Fibroblast of skin of left quadriceps (primary cell): ENCODE results near the gene DYNC2LI1.

Experiments used
- DNase-seq, 2 experiments: peaks; one replicate each; pipeline ENCODE4 v3.0.0-alpha.2; 2013; ENCODE audit warnings: low read depth in 2 of 2

DYNC2LI1 gene

DNA sequence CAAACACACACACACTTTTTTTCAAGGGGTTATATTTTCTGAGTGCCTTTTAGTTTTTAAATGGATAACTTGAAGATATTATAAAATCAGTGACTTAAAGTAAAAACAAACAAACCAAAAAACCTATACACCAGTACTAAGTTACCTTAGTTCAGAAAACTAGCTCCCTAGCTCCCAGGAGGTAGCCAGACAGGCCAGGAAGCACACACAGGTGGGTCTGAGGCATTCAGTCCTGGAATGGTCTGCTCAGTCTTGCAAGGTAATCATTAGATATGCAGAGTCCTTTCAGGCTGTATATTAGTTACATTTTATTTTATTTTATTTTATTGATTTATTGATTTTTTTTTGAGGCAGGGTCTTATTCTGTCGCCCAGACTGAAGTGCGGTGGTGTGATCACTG, 10.7 kb upstream of the DYNC2LI1 start:
- no peak for DNase-seq

DNA sequence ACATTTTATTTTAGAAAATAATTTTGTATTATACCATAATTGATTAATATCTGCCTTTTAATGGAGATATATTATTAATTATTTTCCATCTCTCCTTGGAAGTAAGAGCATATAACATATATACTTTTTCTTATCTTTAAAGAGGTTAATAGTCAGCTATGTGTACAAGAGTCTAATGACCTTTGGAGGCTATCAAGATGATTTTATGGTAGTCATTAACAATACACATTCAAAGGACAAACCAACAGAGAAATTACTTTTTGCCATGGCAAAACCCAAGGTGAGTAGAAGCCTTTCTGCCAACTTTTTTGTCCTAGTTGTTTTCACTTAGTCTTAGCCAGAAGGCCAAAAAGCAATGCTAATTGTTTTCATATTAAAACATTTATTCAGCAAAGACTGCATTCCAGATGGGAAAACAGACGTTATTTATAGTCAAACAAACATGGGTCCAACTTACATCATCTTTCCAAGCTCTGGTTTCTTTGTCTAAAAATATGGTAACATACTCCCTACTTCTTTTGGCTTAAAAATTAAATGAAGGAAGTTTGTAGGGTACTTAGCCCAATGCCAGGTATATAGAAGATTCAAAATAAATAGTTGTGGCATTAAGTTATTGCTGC, 9.6 kb upstream of the DYNC2LI1 start:
- DNase-seq: peak; percentile 10 to 16

DNA sequence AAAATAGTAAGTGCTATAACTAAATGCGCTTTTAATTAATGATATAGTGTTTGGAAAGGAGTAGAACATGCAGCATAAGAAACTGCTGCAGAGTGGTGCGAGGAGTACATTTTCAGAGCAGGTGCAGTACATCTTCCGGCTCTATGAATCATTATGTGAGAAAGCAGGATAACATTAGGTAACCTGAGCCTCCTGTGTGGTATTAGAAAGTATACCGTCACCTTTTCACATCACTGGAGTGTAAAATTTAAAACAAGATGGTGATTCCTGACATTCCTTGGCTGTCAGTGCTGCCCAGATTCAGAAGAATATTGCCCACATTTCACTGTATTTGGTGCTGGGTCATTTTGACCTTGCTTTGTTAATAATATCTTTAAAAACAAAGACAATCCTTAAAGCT, 7.8 kb upstream of the DYNC2LI1 start:
- no peak for DNase-seq

DNA sequence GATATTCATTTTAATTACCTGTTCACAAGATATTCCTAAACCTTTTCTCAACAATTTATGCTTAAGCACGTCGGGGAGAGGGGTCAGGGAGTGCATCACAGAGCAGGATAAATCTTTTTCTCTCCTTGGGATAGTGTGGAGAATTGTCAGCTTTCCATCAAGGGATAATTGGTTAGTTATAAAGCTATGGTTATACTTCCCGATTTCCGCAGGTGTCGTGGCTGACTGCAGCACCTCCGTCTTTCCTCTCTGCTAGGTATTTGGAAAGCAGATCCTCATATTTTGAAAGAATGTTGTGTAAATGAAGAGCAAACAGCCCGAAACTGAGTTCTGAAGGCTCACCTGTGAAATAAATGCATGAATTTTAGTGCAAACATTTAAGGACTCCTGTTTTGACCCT, 778 bp downstream of the DYNC2LI1 start:
- no peak for DNase-seq

DNA sequence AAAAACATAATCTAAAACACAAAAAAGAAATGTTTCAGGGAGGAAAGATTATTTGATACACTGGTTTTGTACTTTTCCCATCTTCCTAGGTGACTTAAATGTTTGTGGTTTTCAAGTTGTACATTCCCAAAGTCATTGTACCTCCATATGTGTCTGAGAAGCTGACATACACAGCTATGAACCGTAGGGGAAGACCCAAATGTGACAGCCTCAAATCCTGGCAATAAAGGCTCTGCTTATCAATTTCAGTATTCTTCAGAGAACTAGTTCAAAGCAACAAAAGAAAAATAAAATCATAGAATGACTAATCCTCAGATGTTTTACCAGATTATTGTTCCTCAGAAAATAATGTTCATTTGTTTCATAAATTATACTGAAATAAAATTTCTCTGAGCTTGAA, 2.5 kb downstream of the DYNC2LI1 start:
- DNase-seq: no peak

DNA sequence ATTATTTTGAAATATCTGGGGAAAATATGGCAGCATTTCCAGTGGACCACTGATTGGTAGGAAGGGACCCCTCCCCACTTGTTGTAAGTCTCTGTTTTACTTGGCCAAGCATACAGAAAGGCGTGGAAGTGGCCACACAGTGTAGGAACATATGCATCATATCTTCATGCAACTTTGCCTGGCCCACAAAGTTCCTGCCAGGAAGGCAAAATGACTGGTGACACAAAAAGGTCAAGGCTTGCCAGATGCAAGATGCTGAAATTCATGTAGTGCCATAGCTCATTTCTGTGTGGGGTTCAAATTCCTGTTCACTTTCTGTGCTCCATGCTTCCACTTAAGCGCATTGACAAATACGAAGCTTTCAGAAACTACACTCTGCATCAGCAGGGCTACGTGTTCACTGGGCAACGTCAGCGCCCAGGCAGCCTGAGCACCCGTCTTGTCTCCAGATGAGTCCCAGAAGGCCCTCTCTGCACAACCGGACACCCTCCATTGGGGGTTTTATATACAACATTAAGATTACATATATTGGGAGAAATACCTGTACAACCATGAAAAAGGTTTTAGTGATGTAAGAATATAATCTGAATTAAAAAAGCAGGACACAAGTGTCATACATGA, 3.6 kb downstream of the DYNC2LI1 start:
- DNase-seq: no peak

DNA sequence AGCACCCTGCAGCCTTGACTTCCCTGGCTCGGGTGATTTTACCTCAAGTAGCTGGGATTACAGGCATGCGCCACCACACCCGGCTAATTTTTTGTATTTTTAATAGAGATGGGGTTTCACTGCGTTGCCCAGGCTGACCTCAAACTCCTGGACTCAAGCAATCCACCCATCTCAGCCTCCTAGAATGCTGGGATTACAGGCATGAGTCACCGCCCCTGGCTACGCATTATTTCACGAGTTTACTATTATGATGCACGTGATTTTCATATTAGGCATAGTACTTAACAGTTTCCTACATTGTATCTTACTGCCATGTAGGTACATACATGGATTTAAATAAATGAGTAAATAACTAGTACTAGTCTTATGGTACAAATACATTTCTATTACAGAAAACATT, 4.4 kb downstream of the DYNC2LI1 start:
- no peak for DNase-seq

DNA sequence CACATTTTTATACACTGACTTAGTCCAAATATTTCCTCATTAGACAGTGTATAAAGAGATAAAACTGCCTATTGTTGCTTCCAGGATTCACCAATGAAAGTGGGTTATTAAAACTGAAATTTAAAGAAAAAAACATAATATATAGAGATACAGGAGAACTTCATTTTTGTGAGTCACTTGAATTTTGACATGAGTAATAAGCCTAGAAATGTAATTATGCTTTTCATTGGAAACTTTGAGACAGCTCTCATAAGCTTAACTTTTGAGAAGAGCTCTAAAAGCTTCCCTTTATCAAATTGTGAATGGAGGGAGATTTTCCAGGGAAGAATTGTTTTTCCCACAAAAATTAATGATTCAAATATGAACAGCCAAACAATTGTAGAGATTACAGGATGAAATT, 14.1 kb downstream of the DYNC2LI1 start:
- no peak for DNase-seq

DNA sequence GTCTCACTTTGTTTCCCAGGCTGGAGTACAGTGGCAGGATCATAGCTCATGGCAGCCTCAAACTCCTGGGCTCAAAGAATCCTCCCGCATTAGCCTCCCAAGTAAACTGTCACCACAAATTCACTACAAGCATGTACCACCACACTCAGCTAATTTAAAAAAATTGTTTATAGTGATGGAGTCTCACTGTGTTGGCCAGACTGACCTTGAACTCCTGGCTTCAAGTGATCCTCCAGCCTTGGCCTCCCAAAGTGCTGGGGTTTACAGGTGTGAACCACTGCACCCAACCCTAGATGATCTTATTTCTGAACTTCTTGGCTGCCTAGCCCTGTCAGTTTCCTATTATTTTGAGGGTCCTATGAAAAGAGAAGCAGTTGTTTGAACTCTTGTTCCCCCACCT, 14.8 kb downstream of the DYNC2LI1 start:
- no peak for DNase-seq

DNA sequence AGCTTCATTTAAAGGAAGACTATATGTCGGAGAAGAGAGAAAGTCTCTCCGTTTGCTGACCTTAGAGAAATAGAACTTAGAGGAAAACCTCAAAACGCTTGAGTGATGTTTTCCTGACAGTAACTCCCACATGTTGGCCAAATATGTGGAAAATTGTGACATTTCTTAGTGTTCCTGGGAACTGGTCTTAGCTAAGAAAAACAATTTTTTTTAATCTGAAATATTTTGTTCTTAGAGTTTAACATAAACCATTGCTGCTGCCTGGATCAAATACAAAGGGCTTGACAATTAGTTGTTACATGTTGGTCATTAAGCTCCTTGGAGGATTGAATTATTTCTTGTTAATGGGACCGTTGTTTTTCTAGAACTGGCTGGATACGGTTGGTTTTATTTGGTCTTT, 16.3 kb downstream of the DYNC2LI1 start:
- no peak for DNase-seq

DNA sequence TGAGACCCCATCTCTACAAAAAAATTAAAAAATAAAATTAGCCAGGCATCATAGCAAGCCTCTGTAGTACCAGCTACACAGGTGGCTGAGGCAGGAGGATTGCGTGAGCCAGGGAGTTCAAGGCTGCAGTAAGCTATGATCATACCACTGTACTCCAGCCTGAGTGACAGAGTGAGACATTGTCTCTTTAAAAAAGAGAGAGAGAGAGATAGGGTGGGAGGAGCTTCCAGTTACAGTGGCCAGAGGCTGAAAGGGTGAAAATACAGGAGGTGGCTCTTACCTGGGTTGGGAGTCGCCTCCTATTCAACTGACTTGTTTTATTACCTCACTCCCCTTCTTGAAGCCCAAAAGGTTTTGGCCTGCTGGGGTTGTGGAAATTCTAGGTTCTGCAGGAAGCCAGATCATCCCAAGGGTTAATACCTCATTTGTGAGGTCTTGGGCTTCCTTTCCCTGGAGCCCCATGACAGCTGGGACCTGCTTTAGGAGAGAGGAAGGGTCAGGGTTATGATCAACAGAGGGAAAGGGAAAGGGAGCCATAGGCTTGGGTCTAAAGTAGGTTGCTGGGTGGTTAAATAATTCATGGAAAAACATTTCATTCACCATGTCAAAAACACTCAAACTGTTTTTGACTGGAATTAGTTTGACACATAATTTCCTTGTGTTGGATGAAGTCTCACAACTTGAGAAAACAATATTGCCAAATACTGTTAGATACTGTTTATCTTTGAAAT, 17.4 kb downstream of the DYNC2LI1 start:
- no peak for DNase-seq

DNA sequence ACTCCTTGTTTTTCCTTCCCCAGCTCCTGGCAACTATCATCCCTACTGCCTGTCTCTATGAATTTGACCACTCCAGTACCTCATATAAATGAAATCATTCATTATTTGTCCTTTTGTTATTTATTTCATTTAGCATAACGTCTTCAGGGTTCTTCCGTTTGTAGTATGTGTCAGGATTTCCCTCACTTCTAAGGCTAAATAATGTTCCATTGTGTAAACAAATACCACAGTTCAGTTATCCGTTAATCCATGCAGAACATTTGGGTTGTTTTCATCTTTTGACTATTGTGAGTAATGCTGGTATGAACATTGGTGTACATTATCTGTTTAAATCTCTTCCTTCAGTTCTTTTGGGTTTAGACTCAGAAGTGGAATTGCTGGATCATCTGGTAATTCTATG, 18.8 kb downstream of the DYNC2LI1 start:
- DNase-seq: no peak

DNA sequence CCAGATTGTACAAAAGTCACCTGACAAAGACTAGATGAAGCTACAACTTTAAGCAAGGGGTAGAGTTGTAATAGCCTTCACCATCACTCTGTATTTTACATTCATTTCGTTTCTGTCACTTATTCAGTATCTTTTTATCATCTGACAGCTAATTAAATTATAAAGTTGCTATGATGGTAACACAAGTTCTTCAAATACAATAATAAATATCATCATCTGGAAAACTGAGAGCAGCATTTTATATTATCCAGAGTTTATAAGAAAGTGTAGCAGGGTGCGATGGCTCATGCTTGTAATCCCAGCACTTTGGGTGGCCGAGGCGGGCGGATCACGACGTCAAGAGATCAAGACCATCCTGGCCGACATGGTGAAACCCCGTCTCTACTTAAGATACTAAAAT, 21.1 kb downstream of the DYNC2LI1 start:
- no peak for DNase-seq

DNA sequence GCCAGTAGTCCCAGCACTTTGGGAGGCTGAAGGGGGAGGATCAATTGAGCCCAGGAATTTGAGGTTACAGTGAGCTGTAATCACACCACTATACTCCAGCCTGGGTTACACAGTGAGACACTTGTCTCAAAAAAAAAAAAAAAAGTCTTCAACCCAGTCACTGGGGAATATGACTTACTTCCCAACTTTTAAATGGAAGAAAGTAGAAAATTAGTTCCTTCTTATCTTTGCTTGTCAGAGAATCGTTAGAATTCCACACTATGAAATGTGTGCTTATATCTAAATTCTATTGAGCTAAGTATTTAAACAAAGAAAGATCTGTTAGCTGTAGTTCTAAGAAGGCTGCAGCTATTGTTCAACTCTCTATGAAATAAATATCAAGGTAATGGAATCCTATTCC, 22.4 kb downstream of the DYNC2LI1 start:
- DNase-seq: no peak

DNA sequence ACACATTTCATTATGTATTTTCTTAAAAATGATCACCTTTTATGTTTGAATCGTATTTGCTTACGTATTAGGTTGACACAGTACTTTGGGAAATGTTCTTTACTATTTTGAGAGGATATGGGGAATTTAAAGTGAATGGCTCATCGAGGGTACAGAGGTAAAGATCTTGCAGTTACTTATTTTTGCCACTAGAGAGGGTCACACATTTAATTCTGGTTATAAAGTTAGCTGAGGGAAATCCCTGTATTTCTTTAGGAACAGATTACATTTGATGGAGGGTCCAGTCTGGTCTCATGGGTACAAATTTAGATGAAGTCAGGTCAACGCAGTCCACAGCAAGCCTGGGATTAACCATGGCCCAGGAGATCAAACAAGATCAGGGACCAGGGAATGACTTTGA, 24.5 kb downstream of the DYNC2LI1 start:
- no peak for DNase-seq

DNA sequence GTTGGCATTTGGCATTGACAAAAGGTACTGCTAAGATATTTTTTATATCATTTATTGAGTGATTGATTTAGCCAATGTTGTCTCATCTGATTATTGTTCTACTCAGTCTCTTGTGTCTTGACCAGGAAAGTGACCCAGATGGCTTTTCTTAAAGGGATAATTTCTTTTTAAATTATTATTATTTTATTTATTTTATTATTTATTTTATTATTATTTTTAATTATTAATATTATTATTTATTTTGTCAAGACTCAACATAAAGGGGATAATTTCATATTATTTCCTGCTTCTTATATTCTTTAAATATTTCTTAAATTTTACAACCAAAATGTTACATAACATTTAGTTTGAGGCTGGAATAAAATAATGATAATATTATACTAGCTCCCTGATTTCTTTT, 27.1 kb downstream of the DYNC2LI1 start:
- DNase-seq: no peak

DNA sequence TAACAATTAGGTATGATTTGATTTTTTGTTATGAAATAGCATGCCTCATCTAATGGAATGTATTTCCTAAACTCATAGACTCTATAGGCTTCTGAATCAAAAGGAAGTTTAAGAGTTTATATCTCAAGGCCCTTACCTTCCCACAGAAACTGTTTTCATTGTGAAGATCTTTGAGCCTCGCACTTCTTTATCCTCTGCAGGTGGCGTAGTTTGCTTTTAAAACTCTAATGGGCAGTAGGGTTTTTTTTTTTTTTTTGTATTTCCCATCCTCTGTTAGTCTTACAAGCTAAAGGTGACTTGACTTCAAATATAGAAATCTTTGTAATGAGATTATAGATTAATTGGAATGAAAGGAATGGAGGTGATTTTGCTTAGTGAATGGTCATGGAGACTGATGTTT, 28.3 kb downstream of the DYNC2LI1 start:
- no peak for DNase-seq

DNA sequence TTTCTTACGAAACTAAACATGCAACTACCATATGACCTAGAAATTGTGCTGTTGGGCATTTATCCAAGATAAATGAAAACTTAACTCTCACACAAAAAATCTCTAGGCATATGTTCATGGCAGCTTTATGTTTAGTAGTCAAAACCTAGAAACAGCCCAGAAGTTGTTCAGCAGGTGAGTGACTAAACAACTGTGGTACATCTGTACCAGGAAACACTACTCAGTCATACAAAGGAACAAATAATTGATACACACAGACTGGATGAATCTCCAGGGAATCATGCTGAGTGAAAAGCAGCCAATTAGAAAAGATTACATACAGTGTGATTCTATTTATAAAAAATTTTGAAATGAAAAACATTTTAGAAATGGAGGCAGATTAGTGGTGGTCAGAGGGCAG, 29.3 kb downstream of the DYNC2LI1 start:
- DNase-seq: no peak

DNA sequence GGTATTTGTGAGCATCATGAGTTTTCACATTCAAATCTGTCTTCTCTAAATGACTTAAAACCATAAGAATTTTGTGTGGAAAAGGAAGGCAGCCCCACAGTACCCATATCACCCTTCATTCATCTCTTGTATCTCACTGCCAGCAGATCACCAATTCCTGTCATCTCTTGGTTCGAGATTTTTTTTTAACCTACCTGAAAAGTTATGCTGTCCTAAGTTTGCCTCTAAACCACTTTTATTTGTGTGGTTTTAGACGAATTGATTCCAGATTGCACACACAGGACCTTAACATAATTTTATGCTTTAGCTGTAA, 32.8 kb downstream of the DYNC2LI1 start:
- no peak for DNase-seq

DNA sequence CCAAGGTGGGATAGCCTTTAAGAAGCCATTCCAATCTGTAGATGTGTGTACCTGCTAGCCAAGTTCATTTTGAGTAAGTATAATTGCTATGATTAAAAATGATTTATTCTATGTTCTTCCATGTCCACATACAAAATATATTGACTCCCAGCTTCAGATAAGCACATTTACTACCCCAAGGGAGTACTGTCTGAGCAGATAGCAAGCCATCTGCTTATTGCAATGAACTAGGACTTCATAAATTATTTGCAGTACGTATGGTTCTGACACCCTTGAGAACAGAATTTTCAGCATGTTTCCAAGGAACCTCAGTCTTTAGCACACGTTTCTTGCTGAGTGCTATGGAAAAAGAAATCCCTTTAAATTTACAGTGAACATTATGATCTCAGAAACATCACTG, 36.6 kb downstream of the DYNC2LI1 start:
- no peak for DNase-seq

DNA sequence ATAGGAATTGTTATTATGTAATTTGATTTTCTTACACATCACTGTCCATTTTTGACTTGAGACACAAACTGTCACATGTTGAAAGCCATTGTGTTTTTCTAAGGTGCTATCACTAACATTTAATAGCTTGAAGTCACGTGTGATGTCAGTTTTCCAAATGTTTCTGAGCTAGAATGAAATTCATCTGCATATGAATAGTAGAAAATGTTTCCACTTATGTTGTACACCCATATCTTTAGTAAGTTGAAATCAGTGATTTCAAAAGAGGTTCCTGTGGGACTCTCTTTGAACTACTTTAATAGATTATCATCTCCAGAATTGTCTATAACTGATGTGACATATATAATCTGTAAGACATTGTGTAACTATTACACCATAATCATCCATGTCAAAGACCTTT, 37.0 kb downstream of the DYNC2LI1 start:
- no peak for DNase-seq

DNA sequence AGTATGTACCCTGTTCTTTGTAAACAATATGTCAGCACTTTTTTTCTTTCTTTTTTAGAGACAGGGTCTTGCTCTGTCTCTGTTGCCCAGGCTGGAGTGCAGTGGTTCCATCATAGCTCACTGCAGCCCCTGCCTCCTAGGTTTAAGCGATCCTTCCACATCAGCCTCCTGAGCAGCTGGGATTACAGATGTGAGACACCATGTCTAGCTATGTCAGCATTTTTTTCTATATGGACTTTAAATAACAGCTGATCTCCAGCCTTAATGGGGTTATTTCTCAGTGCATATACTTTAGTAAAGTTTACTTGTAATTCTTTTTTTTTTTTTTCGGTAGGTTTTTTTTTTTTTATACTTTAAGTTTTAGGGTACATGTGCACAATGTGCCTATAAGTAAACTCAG, 38.2 kb downstream of the DYNC2LI1 start:
- DNase-seq: no peak

DNA sequence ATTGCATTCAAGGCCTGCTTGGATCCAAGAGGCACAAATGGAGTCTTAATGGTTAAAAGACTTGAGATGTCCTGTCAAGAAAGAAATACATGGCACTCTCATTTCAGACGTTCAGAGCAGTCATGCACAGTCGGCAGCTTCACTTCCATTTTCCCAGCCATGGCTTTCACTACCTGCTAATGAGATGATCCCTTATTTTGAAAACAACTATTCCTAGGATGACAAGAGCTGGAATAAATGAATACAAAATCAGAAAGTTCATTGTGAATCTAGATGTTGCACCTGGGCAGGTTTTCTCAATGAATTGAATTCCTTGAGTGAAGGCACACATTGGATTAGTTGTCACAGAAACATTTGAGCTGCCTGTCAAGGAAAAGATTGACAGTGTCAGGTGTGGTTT, 39.1 kb downstream of the DYNC2LI1 start:
- DNase-seq: no peak

DNA sequence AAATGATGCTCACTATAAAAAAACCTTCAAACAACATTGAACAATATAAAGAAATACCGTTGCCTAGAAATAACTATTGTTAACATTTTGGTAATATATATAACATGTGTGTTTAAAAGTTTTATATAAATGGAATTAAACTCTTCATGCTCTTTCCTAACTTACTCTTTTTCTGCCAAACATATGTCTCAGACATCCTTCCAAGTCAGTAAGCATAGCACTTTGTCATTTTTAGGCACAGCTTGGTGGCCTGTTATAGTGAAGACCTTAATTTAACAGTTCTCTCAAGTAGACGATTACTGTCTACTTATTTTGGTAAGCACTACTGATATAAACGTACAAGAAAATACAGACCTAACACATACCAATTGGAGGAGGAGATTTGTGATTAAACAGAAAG, 40.9 kb downstream of the DYNC2LI1 start:
- DNase-seq: no peak
